ENCODE results near the gene SMIM24. TPM values are rescaled to one million over a fixed set of nuclear protein-coding genes. Genes with fewer than 3 reads are reported as not detected.

The SMIM24 gene
- polyA plus RNA-seq, 2 donors = 0.02 to 0.29 TPM

GRCh38 chr19:3491396-3492119 is 11.2 kb upstream of the SMIM24 start:
- Histone ChIP-seq H3K4me1 (ENCODE audit: control insufficient read depth in 2 of 2, insufficient read depth in 2 of 2, low read length in 1 of 2) (no peaks in the 10 kb centered on the region), H3K9me3 (ENCODE audit: control insufficient read depth in 2 of 2, insufficient read depth in 1 of 2, low read depth in 1 of 2, low read length in 1 of 2) (no peaks in the 10 kb centered on the region), H3K27ac (ENCODE audit: low read depth in 2 of 2, low read length in 1 of 2) (no peak overlapping the region), H3K27me3 (ENCODE audit: control insufficient read depth in 1 of 2, insufficient read depth in 2 of 2, low read length in 2 of 2) (no peaks in the 10 kb centered on the region), H3K36me3 (ENCODE audit: control insufficient read depth in 2 of 2, insufficient read depth in 2 of 2, low read length in 1 of 2) (peaks cover 13 to 38% of the 10 kb centered on the region in 2 donors), H3K4me3 (ENCODE audit: low read depth in 1 of 2, low read length in 2 of 2) (no peak overlapping the region)
- WGBS, 2 donors = 94% methylated on average over 55 of the region's 55 CpGs

GRCh38 chr19:3483226-3483628 is 2.9 kb upstream of the SMIM24 start, which contains the start of gene SMIM44:
SMIM44 (minus strand) TSS chr19:3483441; CDS start chr19:3483403, 38 bp downstream.
- Histone ChIP-seq H3K27ac (ENCODE audit: low read depth in 2 of 2, low read length in 1 of 2) (no peak within 1 kb of the TSS), H3K4me3 (ENCODE audit: low read depth in 1 of 2, low read length in 2 of 2) (no peak within 1 kb of the TSS), H3K36me3 (ENCODE audit: control insufficient read depth in 2 of 2, insufficient read depth in 2 of 2, low read length in 1 of 2) (no peaks in the 10 kb centered on the region), H3K9me3 (ENCODE audit: control insufficient read depth in 2 of 2, insufficient read depth in 1 of 2, low read depth in 1 of 2, low read length in 1 of 2) (no peaks in the 10 kb centered on the region), H3K27me3 (ENCODE audit: control insufficient read depth in 1 of 2, insufficient read depth in 2 of 2, low read length in 2 of 2) (peaks cover 0 to 4% of the 10 kb centered on the region in 2 donors), H3K4me1 (ENCODE audit: control insufficient read depth in 2 of 2, insufficient read depth in 2 of 2, low read length in 1 of 2) (peaks cover 2 to 3% of the 10 kb centered on the region in 2 donors)
- WGBS, 2 donors = 69 to 72% methylated on average over 21 to 33 of the region's 33 CpGs

DNA sequence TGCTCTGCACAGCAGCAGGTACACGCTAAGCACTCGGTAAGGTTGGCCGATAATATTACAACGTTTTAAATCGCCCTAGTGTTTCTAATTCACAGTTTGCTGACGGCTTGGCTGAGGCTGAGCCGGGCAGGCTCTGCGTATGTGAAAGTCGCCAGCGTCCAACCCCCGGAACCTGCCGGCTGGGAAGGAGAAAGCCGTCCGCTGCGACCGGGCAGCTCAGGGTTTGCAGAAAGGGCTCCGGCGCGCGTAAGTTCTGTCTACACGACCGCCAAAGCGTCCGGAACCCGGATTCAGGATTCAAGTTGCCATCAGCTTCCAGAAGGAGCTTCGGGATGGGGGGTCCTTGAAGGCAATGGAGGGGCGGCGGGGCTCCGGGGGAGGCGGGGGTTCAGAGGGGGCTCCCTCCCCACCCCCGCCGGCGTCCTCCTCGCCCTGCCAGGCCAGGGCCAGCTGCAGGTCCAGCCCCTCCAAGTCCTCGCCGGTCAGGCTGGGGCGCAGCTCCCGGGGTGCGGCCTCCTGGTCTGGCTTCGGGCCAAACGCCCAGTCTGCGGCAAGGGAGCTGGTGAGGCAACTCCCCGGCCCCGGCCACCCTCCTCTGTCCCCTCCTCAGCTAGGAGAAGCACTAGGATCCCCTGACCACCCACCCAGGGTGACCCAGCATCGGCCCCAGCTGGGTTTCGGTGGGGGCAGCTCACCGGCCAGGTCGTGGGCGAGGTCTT is 2.3 kb upstream of the SMIM24 start:
- Histone ChIP-seq H3K27me3 (ENCODE audit: control insufficient read depth in 1 of 2, insufficient read depth in 2 of 2, low read length in 2 of 2) (peaks cover 0 to 4% of the 10 kb centered on the region in 2 donors), H3K4me1 (ENCODE audit: control insufficient read depth in 2 of 2, insufficient read depth in 2 of 2, low read length in 1 of 2) (peaks cover 2 to 3% of the 10 kb centered on the region in 2 donors), H3K36me3 (ENCODE audit: control insufficient read depth in 2 of 2, insufficient read depth in 2 of 2, low read length in 1 of 2) (no peaks in the 10 kb centered on the region), H3K27ac (ENCODE audit: low read depth in 2 of 2, low read length in 1 of 2) (no peak overlapping the region), H3K9me3 (ENCODE audit: control insufficient read depth in 2 of 2, insufficient read depth in 1 of 2, low read depth in 1 of 2, low read length in 1 of 2) (no peaks in the 10 kb centered on the region), H3K4me3 (ENCODE audit: low read depth in 1 of 2, low read length in 2 of 2) (no peak overlapping the region)
- 61 to 68% methylated on average over 44 to 49 of the region's 49 CpGs for WGBS, 2 donors

DNA sequence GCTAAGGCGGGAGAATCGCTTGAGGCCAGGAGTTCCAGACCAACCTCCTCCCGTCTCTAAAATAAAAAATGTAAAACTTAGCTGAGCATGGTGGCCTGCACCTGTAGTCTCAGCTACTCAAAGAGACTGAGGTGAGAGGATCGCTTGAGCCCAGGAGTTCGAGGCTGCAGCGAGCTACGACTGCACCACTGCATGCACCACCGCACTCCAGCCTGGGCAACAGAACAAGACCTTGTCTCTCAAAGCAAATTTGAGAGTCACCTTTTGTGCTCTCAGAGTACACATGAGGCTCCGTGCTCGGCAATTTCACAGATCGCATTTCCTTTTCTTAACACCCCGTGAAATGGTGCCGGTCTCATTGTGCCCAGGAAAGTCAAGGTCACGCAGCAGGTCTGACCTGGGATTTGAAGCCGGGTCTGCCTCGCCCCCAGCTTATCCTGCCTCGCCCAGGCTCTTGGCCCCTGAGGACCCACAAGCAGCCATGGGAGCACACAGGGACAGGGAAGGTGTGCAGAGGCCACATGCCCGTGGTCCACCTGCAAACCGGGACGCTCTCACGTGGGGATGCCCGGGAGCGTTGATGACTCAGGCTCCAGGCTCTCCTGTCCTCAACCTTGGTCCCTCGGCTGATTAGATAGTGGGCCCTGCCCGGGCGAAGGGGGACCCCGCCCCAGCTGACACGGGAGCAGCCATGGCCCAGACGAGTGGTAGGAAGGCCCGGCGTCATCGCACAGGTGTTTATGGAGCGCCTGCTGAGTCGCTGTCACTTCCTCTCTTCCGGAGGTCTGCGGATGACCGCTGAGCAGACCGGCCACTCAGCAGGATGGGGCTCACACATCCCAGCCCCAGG is 1.1 kb upstream of the SMIM24 start:
- H3K27ac ChIP-seq (ENCODE audit: low read depth in 2 of 2, low read length in 1 of 2) = no peak overlapping the region
- H3K4me3 ChIP-seq (ENCODE audit: low read depth in 1 of 2, low read length in 2 of 2) = no peak overlapping the region
- peaks cover 0 to 4% of the 10 kb centered on the region in 2 donors for H3K27me3 ChIP-seq (ENCODE audit: control insufficient read depth in 1 of 2, insufficient read depth in 2 of 2, low read length in 2 of 2)
- no peaks in the 10 kb centered on the region for H3K36me3 ChIP-seq (ENCODE audit: control insufficient read depth in 2 of 2, insufficient read depth in 2 of 2, low read length in 1 of 2)
- 54 to 57% methylated on average over 38 of the region's 38 CpGs for WGBS, 2 donors
- no peaks in the 10 kb centered on the region for H3K9me3 ChIP-seq (ENCODE audit: control insufficient read depth in 2 of 2, insufficient read depth in 1 of 2, low read depth in 1 of 2, low read length in 1 of 2)
- H3K4me1 ChIP-seq (ENCODE audit: control insufficient read depth in 2 of 2, insufficient read depth in 2 of 2, low read length in 1 of 2) = peaks cover 2 to 3% of the 10 kb centered on the region in 2 donors

DNA sequence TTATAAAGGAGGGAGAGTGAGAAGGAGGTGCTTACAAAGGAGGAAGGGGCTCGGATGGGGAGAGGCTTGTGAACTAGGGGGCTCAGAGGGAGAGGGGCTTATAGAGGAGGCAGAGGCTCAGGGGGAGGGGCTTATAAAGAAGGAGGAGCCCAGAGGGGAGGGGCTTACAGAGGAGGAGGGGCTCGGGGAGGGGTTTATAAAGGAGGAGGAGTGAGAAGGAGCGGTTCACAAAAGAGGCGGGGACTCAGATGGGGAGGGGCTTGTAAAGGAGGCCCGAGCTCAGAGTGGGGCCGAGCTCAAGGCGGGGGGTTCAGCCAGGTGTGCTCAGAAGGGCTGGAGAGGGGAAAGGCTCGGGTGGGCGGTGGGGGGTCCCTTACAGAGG is 500 bp downstream of the SMIM24 start:
- Histone ChIP-seq H3K9me3 (ENCODE audit: control insufficient read depth in 2 of 2, insufficient read depth in 1 of 2, low read depth in 1 of 2, low read length in 1 of 2) (no peaks in the 10 kb centered on the region), H3K27me3 (ENCODE audit: control insufficient read depth in 1 of 2, insufficient read depth in 2 of 2, low read length in 2 of 2) (peaks cover 0 to 4% of the 10 kb centered on the region in 2 donors), H3K4me1 (ENCODE audit: control insufficient read depth in 2 of 2, insufficient read depth in 2 of 2, low read length in 1 of 2) (peaks cover 2 to 3% of the 10 kb centered on the region in 2 donors), H3K36me3 (ENCODE audit: control insufficient read depth in 2 of 2, insufficient read depth in 2 of 2, low read length in 1 of 2) (no peaks in the 10 kb centered on the region), H3K27ac (ENCODE audit: low read depth in 2 of 2, low read length in 1 of 2) (no peak overlapping the region), H3K4me3 (ENCODE audit: low read depth in 1 of 2, low read length in 2 of 2) (no peak overlapping the region)
- WGBS, 2 donors = 43 to 50% methylated on average over 9 of the region's 9 CpGs

GRCh38 chr19:3479177-3479833 is 1.0 kb downstream of the SMIM24 start:
- H3K36me3 ChIP-seq (ENCODE audit: control insufficient read depth in 2 of 2, insufficient read depth in 2 of 2, low read length in 1 of 2) = no peaks in the 10 kb centered on the region
- H3K4me3 ChIP-seq (ENCODE audit: low read depth in 1 of 2, low read length in 2 of 2) = no peak overlapping the region
- peaks cover 0 to 4% of the 10 kb centered on the region in 2 donors for H3K27me3 ChIP-seq (ENCODE audit: control insufficient read depth in 1 of 2, insufficient read depth in 2 of 2, low read length in 2 of 2)
- H3K4me1 ChIP-seq (ENCODE audit: control insufficient read depth in 2 of 2, insufficient read depth in 2 of 2, low read length in 1 of 2) = peaks cover 2 to 3% of the 10 kb centered on the region in 2 donors
- H3K9me3 ChIP-seq (ENCODE audit: control insufficient read depth in 2 of 2, insufficient read depth in 1 of 2, low read depth in 1 of 2, low read length in 1 of 2) = no peaks in the 10 kb centered on the region
- 26 to 36% methylated on average over 7 of the region's 7 CpGs for WGBS, 2 donors
- no peak overlapping the region for H3K27ac ChIP-seq (ENCODE audit: low read depth in 2 of 2, low read length in 1 of 2)

DNA sequence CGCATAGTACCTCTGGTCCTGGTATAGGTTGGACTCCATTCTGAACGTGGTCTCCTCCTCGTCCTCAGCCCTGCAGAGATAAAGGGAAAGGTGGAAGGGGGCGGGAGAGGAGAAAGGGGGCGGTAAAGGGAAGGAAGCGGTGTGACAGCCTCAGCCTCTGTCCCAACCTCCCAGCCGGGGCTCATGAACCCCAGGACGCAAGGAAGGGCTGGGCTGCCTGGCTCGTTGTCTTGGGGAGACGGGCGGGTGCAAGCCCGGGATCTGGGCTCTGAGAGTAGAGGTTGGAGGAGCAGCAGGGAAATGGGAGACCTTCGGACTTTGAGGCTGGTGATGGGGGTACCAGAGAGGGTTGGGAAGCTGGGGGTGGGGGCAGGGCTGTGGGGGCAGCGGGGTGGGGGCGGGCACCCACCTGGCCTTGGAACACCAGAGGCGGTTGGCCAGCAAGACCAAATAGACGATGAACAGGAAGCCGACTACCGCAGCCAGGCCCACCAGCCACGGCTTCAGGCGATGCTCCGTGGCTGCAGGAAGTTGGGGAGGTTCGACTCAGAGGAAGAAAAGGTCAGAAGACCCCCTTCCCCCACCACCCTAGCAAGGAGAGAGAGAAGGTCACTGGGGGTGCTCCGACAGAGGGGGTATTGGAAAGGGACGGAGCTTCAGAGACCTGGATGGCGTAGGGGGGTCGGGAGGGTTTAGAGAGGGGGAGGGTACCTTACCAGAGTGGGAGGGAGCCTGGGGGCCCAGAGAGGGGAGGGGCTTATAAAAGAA is 1.7 kb downstream of the SMIM24 start:
- 27 to 28% methylated on average over 27 of the region's 27 CpGs for whole genome bisulfite sequencing, 2 donors
- Histone ChIP-seq H3K36me3 (ENCODE audit: control insufficient read depth in 2 of 2, insufficient read depth in 2 of 2, low read length in 1 of 2) (no peaks in the 10 kb centered on the region), H3K27me3 (ENCODE audit: control insufficient read depth in 1 of 2, insufficient read depth in 2 of 2, low read length in 2 of 2) (peaks cover 0 to 4% of the 10 kb centered on the region in 2 donors), H3K9me3 (ENCODE audit: control insufficient read depth in 2 of 2, insufficient read depth in 1 of 2, low read depth in 1 of 2, low read length in 1 of 2) (no peaks in the 10 kb centered on the region), H3K4me3 (ENCODE audit: low read depth in 1 of 2, low read length in 2 of 2) (no peak overlapping the region), H3K4me1 (ENCODE audit: control insufficient read depth in 2 of 2, insufficient read depth in 2 of 2, low read length in 1 of 2) (peaks cover 2 to 3% of the 10 kb centered on the region in 2 donors), H3K27ac (ENCODE audit: low read depth in 2 of 2, low read length in 1 of 2) (no peak overlapping the region)

DNA sequence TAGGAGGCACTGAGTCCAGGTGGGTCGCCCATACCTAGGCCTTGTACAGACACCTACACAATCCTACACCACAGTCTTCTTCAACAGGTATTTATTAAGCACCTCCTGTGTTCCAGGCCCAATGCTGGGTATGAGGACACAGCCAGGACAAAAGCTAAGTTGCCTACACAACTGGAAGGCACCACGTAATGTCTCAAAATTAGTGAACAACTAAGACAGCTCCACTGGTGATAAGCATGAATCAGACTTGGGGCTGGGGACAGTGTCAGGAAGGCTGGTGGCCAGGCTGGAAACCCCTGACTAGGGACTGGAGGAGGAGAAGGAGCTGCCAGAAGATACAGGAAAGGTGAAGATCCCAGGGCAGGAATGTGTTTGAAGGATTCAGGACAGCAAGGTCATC is 2.4 kb downstream of the SMIM24 start:
- H3K9me3 ChIP-seq (ENCODE audit: control insufficient read depth in 2 of 2, insufficient read depth in 1 of 2, low read depth in 1 of 2, low read length in 1 of 2) = no peaks in the 10 kb centered on the region
- H3K27me3 ChIP-seq (ENCODE audit: control insufficient read depth in 1 of 2, insufficient read depth in 2 of 2, low read length in 2 of 2) = peaks cover 0 to 3% of the 10 kb centered on the region in 2 donors
- 71 to 93% methylated on average over 2 of the region's 2 CpGs for WGBS, 2 donors
- peaks cover 2% of the 10 kb centered on the region in 2 donors for H3K4me1 ChIP-seq (ENCODE audit: control insufficient read depth in 2 of 2, insufficient read depth in 2 of 2, low read length in 1 of 2)
- H3K27ac ChIP-seq (ENCODE audit: low read depth in 2 of 2, low read length in 1 of 2) = no peak overlapping the region
- H3K4me3 ChIP-seq (ENCODE audit: low read depth in 1 of 2, low read length in 2 of 2) = no peak overlapping the region
- H3K36me3 ChIP-seq (ENCODE audit: control insufficient read depth in 2 of 2, insufficient read depth in 2 of 2, low read length in 1 of 2) = no peaks in the 10 kb centered on the region

Data from esophagus (tissue), 2 donors.